Hepatocyte (in vitro differentiated cells): ENCODE data around the gene ATP2B3. TPM values are rescaled to one million over a fixed set of nuclear protein-coding genes. Genes with fewer than 3 reads are reported as not detected.

Source experiments
- DNase-seq: peaks from one replicate; pipeline ENCODE4 v3.0.0-alpha.2; 2016; ENCODE audit warnings: low spot score
- H2AFZ ChIP-seq: fragments of 200-600 bp; sonication (generic); 2 replicates; pipeline ENCODE4 v1.6.0; 2016; ENCODE audit warnings: antibody characterized with exemption, mild to moderate bottlenecking
- H3K27ac ChIP-seq: fragments of 200-600 bp; sonication (generic); 2 replicates; pipeline ENCODE4 v1.5.1; 2016; ENCODE audit warnings: mild to moderate bottlenecking
- H3K27me3 ChIP-seq: fragments of 200-600 bp; sonication (generic); 2 replicates; pipeline ENCODE4 v1.6.1; 2016
- H3K36me3 ChIP-seq: fragments of 200-600 bp; sonication (generic); replicated peaks from 2 replicates; pipeline ENCODE4 v1.5.1; 2016; ENCODE audit warnings: low read depth; ENCODE audit not compliant: insufficient read depth
- H3K4me1 ChIP-seq: fragments of 200-600 bp; sonication (generic); 2 replicates; pipeline ENCODE4 v1.5.1; 2016; ENCODE audit warnings: mild to moderate bottlenecking, moderate library complexity; ENCODE audit not compliant: insufficient read depth
- H3K4me2 ChIP-seq: fragments of 200-600 bp; sonication (generic); 2 replicates; pipeline ENCODE4 v1.6.0; 2016
- H3K4me3 ChIP-seq: fragments of 200-600 bp; sonication (generic); 2 replicates; pipeline ENCODE4 v1.5.1; 2016; ENCODE audit warnings: mild to moderate bottlenecking
- H3K79me2 ChIP-seq: fragments of 200-600 bp; sonication (generic); 2 replicates; pipeline ENCODE4 v1.6.0; 2017; ENCODE audit warnings: mild to moderate bottlenecking
- H3K9me2 ChIP-seq: fragments of 200-600 bp; sonication (generic); replicated peaks from 2 replicates; pipeline ENCODE4 v1.6.0; 2017; ENCODE audit warnings: mild to moderate bottlenecking; ENCODE audit not compliant: insufficient read depth
- H3K9me3 ChIP-seq: fragments of 200-600 bp; sonication (generic); 2 replicates; pipeline ENCODE4 v1.5.1; 2016; ENCODE audit warnings: low read depth, mild to moderate bottlenecking
- H4K20me1 ChIP-seq: fragments of 200-600 bp; sonication (generic); 2 replicates; pipeline ENCODE4 v1.6.0; 2016; ENCODE audit warnings: mild to moderate bottlenecking; ENCODE audit not compliant: insufficient read depth, poor library complexity, severe bottlenecking
- CTCF ChIP-seq: fragments of 200-600 bp; sonication (generic); IDR thresholded peaks from 2 replicates; pipeline ENCODE4 v1.5.1; 2016; ENCODE audit warnings: antibody characterized with exemption, mild to moderate bottlenecking; ENCODE audit not compliant: poor library complexity
- EZH2 ChIP-seq: fragments of 200-600 bp; sonication (generic); IDR thresholded peaks from 2 replicates; pipeline ENCODE4 v1.6.1; 2016; ENCODE audit warnings: antibody characterized with exemption, mild to moderate bottlenecking, borderline replicate concordance
- EZH2phosphoT487 ChIP-seq: fragments of 200-600 bp; sonication (generic); IDR thresholded peaks from one replicate; pipeline ENCODE4 v1.6.1; 2018; ENCODE audit warnings: antibody characterized with exemption, mild to moderate bottlenecking, low read depth, moderate library complexity; ENCODE audit not compliant: unreplicated experiment, severe bottlenecking
- WGBS: methylation state at CpG from one replicate; pipeline ENCODE4 v1.1.6; 2016; ENCODE audit warnings: low lambda C conversion rate; ENCODE audit errors: missing lambda C conversion rate; 5-methylcytosine and 5-hydroxymethylcytosine counted together
- polyA plus RNA-seq: library from polyadenylated mRNA; unstranded; fragments of >200 nt; fragmentation: Nextera tagmentation; extraction: Ambion mirVana; gene quantifications from 2 replicates; pipeline ENCODE4 v1.2.1, GENCODE V29; 2016
- total RNA-seq: library from RNA; depleted of rRNA; stranded (reverse); fragments of >200 nt; gene quantifications from 2 replicates; pipeline ENCODE4 v1.2.3, GENCODE V29; 2014

ATP2B3 gene
- total and polyA plus RNA-seq, 2 experiments from 2014 or later = 0.07 TPM; not detected in 1

DNA sequence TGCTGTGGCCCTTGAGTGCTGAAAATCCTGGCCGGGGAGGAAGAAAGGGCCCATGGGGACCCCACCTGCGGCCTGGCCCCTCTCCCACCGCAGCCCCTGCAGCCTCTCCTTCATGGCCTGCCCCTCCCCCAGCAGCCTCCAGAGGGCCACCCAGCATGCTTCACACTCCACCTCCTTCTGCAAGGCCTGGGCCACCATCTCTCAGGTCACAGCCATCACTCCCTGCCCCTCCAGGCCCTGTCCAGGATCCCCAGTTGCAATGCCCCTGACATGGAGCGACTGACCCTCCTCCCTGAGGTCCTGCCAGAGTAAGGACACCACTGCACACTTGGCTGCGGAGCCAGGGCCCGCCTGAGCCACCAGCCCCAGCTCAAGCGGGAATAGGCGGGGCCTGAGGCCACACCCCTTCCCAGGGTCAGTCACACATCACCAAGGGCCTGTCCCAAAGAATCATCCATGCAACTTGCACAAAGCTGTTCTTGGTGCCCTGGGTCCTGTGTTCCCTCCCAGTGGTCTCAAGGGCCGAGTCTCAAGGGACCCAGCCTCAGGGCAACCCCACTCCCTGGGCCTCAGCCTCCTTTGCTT, 48.6 kb downstream of the ATP2B3 start:
- TF ChIP-seq CTCF = no peak
- TF ChIP-seq EZH2phosphoT487 = no peak
- no peak for TF ChIP-seq EZH2
- DNase-seq = no peak
- Histone ChIP-seq H3K79me2 (no peaks in the 10 kb centered on the region), H3K27ac (no peak overlapping the region), H3K4me3 (no peak overlapping the region), H3K27me3 (no peaks in the 10 kb centered on the region), H4K20me1 (no peaks in the 10 kb centered on the region), H3K36me3 (no peaks in the 10 kb centered on the region), H2AFZ (no peak overlapping the region), H3K9me2 (no peaks in the 10 kb centered on the region), H3K9me3 (no peaks in the 10 kb centered on the region), H3K4me2 (no peak overlapping the region), H3K4me1 (no peaks in the 10 kb centered on the region)
- WGBS = 67% methylated on average over 7 of the region's 9 CpGs

DNA sequence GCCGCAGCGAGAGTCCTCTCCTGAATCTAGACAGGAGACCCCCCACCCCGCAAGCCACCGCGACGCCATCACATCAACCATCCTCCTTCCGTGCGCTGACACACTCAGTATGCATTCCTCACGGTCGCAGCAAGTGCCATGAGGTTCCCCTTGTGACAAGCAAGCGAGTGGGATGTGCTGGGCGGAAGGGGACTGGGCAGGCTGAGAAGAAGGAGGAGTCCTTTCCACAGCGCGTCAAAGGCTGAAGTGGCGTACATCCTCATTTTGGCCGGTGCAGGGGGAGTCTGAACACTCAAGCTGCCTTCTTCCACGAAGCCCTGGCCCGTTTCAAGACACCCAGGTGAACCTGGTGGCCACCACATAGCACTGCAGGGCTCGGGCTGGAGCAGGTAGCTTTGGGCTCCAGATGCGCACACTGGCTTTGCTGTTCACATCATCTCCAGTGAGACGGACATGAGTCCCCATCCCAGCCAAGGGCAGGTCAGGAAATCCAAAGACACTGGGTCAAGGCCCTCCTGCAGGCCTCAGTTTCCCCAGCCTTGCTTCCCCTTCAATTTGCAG, 51.1 kb downstream of the ATP2B3 start:
- no peaks in the 10 kb centered on the region for H3K27me3 ChIP-seq
- DNase-seq = no peak
- H4K20me1 ChIP-seq = no peaks in the 10 kb centered on the region
- H3K4me3 ChIP-seq = no peak overlapping the region
- H3K9me2 ChIP-seq = no peaks in the 10 kb centered on the region
- no peaks in the 10 kb centered on the region for H3K79me2 ChIP-seq
- H3K36me3 ChIP-seq = no peaks in the 10 kb centered on the region
- WGBS = 84% methylated on average over 21 of the region's 21 CpGs
- H3K4me2 ChIP-seq = no peak overlapping the region
- no peak overlapping the region for H3K27ac ChIP-seq
- H3K4me1 ChIP-seq = no peaks in the 10 kb centered on the region
- no peak for TF ChIP-seq EZH2phosphoT487
- no peak for TF ChIP-seq CTCF
- TF ChIP-seq EZH2 = no peak
- H2AFZ ChIP-seq = no peak overlapping the region
- no peaks in the 10 kb centered on the region for H3K9me3 ChIP-seq

DNA sequence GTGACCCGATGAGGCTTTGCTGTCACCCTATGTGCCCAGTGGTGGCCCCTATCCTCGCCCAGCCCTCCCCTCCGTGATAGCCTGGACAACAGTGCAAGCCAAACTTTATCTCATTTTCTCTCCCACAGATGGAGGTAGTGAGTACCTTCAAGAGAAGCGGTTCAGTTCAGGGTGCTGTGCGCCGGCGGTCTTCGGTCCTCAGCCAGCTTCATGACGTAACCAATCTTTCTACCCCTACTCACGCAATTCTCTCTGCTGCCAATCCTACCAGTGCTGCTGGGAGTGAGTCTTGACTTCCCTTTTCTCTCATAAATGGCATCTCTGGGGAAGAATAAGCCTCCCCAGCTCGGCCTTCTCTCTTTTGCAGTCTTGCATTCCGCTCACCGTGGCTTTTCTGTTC, 52.0 kb downstream of the ATP2B3 start:
- no peaks in the 10 kb centered on the region for H3K27me3 ChIP-seq
- no peaks in the 10 kb centered on the region for H3K36me3 ChIP-seq
- no peak overlapping the region for H3K4me2 ChIP-seq
- no peaks in the 10 kb centered on the region for H3K79me2 ChIP-seq
- no peaks in the 10 kb centered on the region for H4K20me1 ChIP-seq
- H2AFZ ChIP-seq = no peak overlapping the region
- no peak overlapping the region for H3K4me3 ChIP-seq
- no peak for TF ChIP-seq CTCF
- no peak for TF ChIP-seq EZH2
- TF ChIP-seq EZH2phosphoT487 = no peak
- WGBS = 81% methylated on average over 13 of the region's 13 CpGs
- no peak overlapping the region for H3K27ac ChIP-seq
- no peak for DNase-seq
- H3K9me3 ChIP-seq = no peaks in the 10 kb centered on the region
- no peaks in the 10 kb centered on the region for H3K9me2 ChIP-seq
- no peaks in the 10 kb centered on the region for H3K4me1 ChIP-seq
